IPS-15b (cell line): ENCODE measurements around the gene MEST.
A peak's percentile ranks its signal among the peaks of the same experiment; 100 is the strongest.
"Not testable (repeated sequence)": the region's sequence is repeated elsewhere in the genome, so short reads cannot be mapped to it uniquely, and the experiment has no call there.

Experiments used
- H3K27me3 ChIP-seq: one replicate; pipeline ENCODE4 v1.6.1; 2013; ENCODE audit warnings: low read length; ENCODE audit not compliant: control insufficient read depth, insufficient read depth
- H3K36me3 ChIP-seq: one replicate; pipeline ENCODE4 v1.6.1; 2013; ENCODE audit warnings: low read length; ENCODE audit not compliant: control insufficient read depth, insufficient read depth
- H3K4me1 ChIP-seq: one replicate; pipeline ENCODE4 v1.6.1; 2013; ENCODE audit warnings: mild to moderate bottlenecking, low read length; ENCODE audit not compliant: control insufficient read depth, insufficient read depth
- H3K4me3 ChIP-seq: one replicate; pipeline ENCODE4 v1.5.1; 2013; ENCODE audit warnings: low read depth, low read length
- H3K9ac ChIP-seq: one replicate; pipeline ENCODE4 v1.6.1; 2013; ENCODE audit warnings: low read depth, mild to moderate bottlenecking, low read length
- H3K9me3 ChIP-seq: one replicate; pipeline ENCODE4 v1.6.1; 2013; ENCODE audit warnings: mild to moderate bottlenecking, low read length; ENCODE audit not compliant: control insufficient read depth, insufficient read depth

The MEST gene

DNA sequence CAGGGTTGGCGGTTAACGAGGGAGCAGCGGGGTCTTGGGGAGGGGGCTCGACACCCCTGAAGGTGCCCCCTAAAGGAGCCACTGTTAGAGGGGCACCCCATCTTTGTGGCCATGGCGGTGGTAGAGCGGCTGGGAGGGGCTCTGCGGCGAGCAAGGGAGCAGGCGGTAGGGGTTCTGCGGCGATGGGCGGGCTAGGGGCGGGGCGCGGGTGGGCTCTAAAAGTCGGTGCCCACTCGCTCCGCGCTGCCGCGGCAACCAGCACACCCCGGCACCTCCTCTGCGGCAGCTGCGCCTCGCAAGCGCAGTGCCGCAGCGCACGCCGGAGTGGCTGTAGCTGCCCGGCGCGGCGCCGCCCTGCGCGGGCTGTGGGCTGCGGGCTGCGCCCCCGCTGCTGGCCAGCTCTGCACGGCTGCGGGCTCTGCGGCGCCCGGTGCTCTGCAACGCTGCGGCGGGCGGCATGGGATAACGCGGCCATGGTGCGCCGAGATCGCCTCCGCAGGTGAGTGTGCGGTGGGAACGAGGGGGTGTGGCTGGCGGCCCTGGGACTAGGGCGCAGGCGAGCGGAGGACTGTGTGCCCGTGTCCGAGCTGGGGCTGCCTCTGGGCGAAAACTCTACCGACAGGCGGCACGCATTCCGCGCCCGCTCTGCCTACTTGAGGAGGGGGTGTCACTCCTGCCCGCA lies at the start of gene MEST:
TSS of gene MEST (plus strand) at position 245 of the 682 bp plus-strand sequence. CDS start at position 474, 229 bp downstream.
- Histone ChIP-seq H3K36me3 (no peaks in the 10 kb centered on the region), H3K4me1 (peaks cover 13% of the 10 kb centered on the region), H3K27me3 (peaks cover 17% of the 10 kb centered on the region), H3K9me3 (no peaks in the 10 kb centered on the region), H3K9ac (no peak within 1 kb of the TSS), H3K4me3 (peak within 1 kb of the TSS; percentile 65)

- Histone ChIP-seq H3K4me3 (no peak overlapping the region), H3K36me3 (no peaks in the 10 kb centered on the region), H3K4me1 (peaks cover 5% of the 10 kb centered on the region), H3K27me3 (no peaks in the 10 kb centered on the region), H3K9me3 (no peaks in the 10 kb centered on the region), H3K9ac (no peak overlapping the region)
Measured at GRCh38 chr7:130442601-130443000, 49.3 kb upstream of the MEST start.

GRCh38 chr7:130444234-130444633 lies 47.7 kb upstream of the MEST start:
- H3K9ac ChIP-seq, result no peak overlapping the region
- peaks cover 4% of the 10 kb centered on the region for H3K4me1 ChIP-seq
- H3K36me3 ChIP-seq, result no peaks in the 10 kb centered on the region
- H3K27me3 ChIP-seq, result no peaks in the 10 kb centered on the region
- H3K9me3 ChIP-seq, result no peaks in the 10 kb centered on the region
- H3K4me3 ChIP-seq, result no peak overlapping the region

GRCh38 chr7:130444751-130445407 lies 47.0 kb upstream of the MEST start:
- Histone ChIP-seq H3K4me1 (peaks cover 3% of the 10 kb centered on the region), H3K27me3 (no peaks in the 10 kb centered on the region), H3K9me3 (no peaks in the 10 kb centered on the region), H3K9ac (no peak overlapping the region), H3K4me3 (no peak overlapping the region), H3K36me3 (no peaks in the 10 kb centered on the region)

DNA sequence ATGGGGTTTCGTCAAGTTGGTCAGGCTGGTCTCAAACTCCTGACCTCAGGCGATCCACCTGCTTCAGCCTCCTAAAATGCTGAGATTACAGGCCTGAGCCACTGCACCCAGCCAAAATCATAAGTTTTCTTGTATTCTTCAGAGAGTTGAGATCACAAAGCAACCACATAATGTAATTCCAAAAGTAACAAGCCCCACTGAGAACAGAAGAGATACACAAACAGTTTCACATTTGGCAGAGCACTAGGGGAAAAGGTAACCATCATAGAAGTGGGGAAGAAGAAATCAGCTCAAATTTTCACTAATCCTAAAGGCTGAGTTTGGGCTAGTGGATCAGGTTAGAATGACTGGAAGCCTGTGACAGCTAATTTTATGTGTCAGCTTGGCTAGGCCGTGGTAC lies 45.6 kb upstream of the MEST start:
- Histone ChIP-seq H3K4me1 (peaks cover 3% of the 10 kb centered on the region), H3K4me3 (no peak overlapping the region), H3K9ac (no peak overlapping the region)

GRCh38 chr7:130451344-130451743 lies 40.5 kb upstream of the MEST start:
- H3K9me3 ChIP-seq, H3K9ac ChIP-seq, H3K27me3 ChIP-seq, H3K36me3 ChIP-seq, H3K4me1 ChIP-seq, H3K4me3 ChIP-seq: not testable (repeated sequence)

More for the DNA sequence above, 45.6 kb upstream of the MEST start:
- no peaks in the 10 kb centered on the region for H3K36me3 ChIP-seq
- H3K27me3 ChIP-seq, result no peaks in the 10 kb centered on the region
- H3K9me3 ChIP-seq, result no peaks in the 10 kb centered on the region

DNA sequence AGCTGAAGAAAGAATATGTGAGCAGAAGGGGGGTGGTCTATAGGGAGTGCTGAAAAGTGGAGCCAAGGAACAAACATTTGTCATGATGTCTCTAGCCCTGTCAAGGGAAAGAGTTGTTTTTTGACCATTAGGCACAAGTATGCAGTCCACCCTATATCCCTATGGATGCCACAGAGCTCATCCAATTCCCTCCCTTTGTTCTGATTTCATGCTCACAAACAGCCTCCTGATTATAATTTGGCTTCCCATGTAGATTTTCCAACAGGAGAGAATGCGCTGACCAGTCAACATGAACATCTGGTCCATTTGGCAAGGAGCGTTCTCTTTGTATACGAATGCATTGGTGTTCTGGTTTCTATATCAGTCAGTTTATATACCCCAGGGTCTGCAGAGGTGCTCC lies 38.9 kb upstream of the MEST start:
- H3K27me3 ChIP-seq, result no peaks in the 10 kb centered on the region
- no peak overlapping the region for H3K9ac ChIP-seq
- no peaks in the 10 kb centered on the region for H3K4me1 ChIP-seq
- H3K36me3 ChIP-seq, result no peaks in the 10 kb centered on the region
- H3K9me3 ChIP-seq, result no peaks in the 10 kb centered on the region
- H3K4me3 ChIP-seq, result no peak overlapping the region

- H3K9me3 ChIP-seq, result no peaks in the 10 kb centered on the region
- H3K4me3 ChIP-seq, result no peak overlapping the region
- H3K27me3 ChIP-seq, result no peaks in the 10 kb centered on the region
- H3K4me1 ChIP-seq, result no peaks in the 10 kb centered on the region
- H3K9ac ChIP-seq, result no peak overlapping the region
- H3K36me3 ChIP-seq, result no peaks in the 10 kb centered on the region
Measured at GRCh38 chr7:130454959-130455358, 36.9 kb upstream of the MEST start.

DNA sequence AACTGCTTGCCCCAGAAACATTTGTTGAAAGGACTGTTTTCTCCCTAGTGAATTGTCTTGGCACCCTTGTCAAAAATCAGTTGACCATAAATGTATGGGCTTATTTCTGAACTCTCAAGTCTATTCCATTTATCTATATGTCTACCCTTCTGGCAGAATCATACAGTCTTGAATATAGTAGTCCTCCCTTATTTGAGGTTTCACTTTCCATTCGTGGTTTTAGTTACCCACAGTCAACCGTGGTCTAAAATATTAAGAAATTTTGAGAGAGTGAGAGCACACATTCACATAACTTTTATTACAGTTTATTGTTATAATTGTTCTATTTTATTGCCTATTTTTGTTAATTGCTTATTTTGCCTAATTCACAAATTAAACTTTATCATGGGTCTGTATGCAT lies 33.6 kb upstream of the MEST start:
- H3K4me3 ChIP-seq, result no peak overlapping the region
- no peaks in the 10 kb centered on the region for H3K9me3 ChIP-seq
- no peaks in the 10 kb centered on the region for H3K27me3 ChIP-seq
- H3K4me1 ChIP-seq, result no peaks in the 10 kb centered on the region
- H3K9ac ChIP-seq, result no peak overlapping the region
- no peaks in the 10 kb centered on the region for H3K36me3 ChIP-seq

DNA sequence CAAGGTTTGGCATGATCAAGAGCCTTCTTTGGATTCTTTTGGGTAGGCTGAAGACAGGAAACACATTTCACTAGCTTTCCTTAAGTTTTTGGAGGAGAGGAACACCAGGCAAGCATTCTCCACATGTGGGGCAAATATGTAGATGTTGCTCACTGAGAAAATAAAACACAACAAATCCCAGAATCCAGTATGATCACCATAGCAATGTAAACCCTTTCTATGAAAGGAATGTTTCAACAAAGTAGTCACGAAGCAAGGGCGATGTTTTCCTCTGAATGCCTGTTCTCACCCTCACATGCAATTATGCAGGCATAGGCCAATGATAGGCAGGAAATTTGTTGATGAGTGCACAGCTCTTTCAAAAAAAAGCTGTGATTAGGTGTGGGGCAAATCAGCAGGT lies 30.6 kb upstream of the MEST start:
- no peaks in the 10 kb centered on the region for H3K9me3 ChIP-seq
- H3K9ac ChIP-seq, result no peak overlapping the region
- no peaks in the 10 kb centered on the region for H3K4me1 ChIP-seq
- no peaks in the 10 kb centered on the region for H3K36me3 ChIP-seq
- no peak overlapping the region for H3K4me3 ChIP-seq
- H3K27me3 ChIP-seq, result no peaks in the 10 kb centered on the region

DNA sequence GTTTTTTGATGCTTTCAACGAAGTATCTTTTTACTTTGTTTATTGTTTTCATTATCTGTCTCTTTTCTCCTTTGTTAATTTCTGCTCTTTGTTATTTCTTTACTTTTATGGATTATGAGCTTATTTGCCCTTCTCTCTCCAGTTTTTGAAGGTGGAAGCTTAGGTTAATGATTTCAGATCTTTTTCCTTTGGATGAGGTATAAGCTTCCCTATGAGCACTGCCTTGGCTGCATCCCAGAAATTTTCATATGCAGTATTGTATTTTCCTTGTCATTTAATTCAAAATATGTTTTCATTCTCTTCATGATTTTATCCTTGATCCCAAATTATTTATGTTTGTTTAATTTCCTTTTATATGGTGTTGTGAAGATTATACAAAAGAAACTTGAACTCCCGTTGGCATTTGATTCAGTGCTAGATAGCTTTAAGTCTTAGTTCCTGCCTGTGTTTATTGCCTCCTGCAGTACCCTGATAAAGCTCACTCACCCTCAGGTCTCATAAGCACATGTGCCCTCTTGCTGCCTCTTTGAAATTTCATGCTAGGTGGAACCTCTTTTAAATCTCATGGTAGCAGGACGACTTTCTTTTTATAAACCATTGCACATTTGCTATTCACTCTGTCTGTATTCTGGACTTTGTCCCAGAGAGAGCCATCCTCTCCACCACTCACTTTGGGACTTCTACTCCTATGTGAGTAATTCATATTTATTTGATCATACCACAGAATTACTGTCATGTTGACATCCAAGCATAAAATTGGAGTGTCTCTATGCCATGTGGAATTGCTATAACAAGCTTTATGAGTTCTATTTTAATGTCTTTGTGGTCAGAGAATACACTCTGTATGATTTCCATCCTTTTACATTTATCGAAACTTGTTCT lies 28.1 kb upstream of the MEST start:
- Histone ChIP-seq H3K9me3 (no peaks in the 10 kb centered on the region), H3K9ac (no peak overlapping the region), H3K36me3 (no peaks in the 10 kb centered on the region), H3K27me3 (no peaks in the 10 kb centered on the region), H3K4me3 (no peak overlapping the region), H3K4me1 (no peaks in the 10 kb centered on the region)
